Stimulated activated CD4-positive, alpha-beta T cell treated with anti-CD3 and anti-CD28 coated beads, Interleukin-4, amount 100 ng/mL, for 4 hours (primary cell): Measurements from ENCODE around the gene ADARB2.
"Not testable (repeated sequence)": the region's sequence is repeated elsewhere in the genome, so short reads cannot be mapped to it uniquely, and the experiment has no call there.

Source experiments
- DNase-seq, 2 experiments: peaks; one replicate each; pipeline ENCODE4 v3.0.0-alpha.2; 2020

ADARB2 gene

GRCh38 chr10:1402016-1402770, 335.1 kb downstream of the ADARB2 start:
- DNase-seq, result no peak

GRCh38 chr10:1401071-1401965, 336.0 kb downstream of the ADARB2 start:
- no peak for DNase-seq

GRCh38 chr10:1400101-1401070, 336.9 kb downstream of the ADARB2 start:
- DNase-seq, result no peak

- DNase-seq, result no peak
These were observed 337.8 kb downstream of the ADARB2 start for GRCh38 chr10:1399431-1400100.

GRCh38 chr10:1398626-1399410, 338.5 kb downstream of the ADARB2 start:
- DNase-seq, result no peak

- not testable (repeated sequence) for DNase-seq
These were observed 339.2 kb downstream of the ADARB2 start for GRCh38 chr10:1398116-1398515.

GRCh38 chr10:1396297-1396635, 341.1 kb downstream of the ADARB2 start:
- DNase-seq, result no peak

GRCh38 chr10:1395481-1396296, 341.6 kb downstream of the ADARB2 start:
- no peak for DNase-seq

- no peak for DNase-seq
These were observed 342.3 kb downstream of the ADARB2 start for GRCh38 chr10:1395025-1395480.

- DNase-seq, result no peak
These were observed 343.0 kb downstream of the ADARB2 start for GRCh38 chr10:1394155-1394912.

GRCh38 chr10:1393481-1393880, 343.8 kb downstream of the ADARB2 start:
- DNase-seq, result no peak

GRCh38 chr10:1392127-1392526, 345.2 kb downstream of the ADARB2 start:
- DNase-seq, result no peak

- no peak for DNase-seq
These were observed 347.1 kb downstream of the ADARB2 start for GRCh38 chr10:1390200-1390599.

- no peak for DNase-seq
These were observed 353.3 kb downstream of the ADARB2 start for GRCh38 chr10:1384026-1384425.

GRCh38 chr10:1382711-1383110, 354.6 kb downstream of the ADARB2 start:
- no peak for DNase-seq

- no peak for DNase-seq
These were observed 356.0 kb downstream of the ADARB2 start for GRCh38 chr10:1381339-1381738.

- no peak for DNase-seq
These were observed 357.1 kb downstream of the ADARB2 start for GRCh38 chr10:1380088-1380671.

GRCh38 chr10:1379601-1380000, 357.7 kb downstream of the ADARB2 start:
- no peak for DNase-seq

GRCh38 chr10:1378473-1378872, 358.9 kb downstream of the ADARB2 start:
- no peak for DNase-seq
